GM12872 (cell line): Measurements from ENCODE around the gene SLC11A1.

Experiments
- CTCF ChIP-seq: IDR thresholded peaks from 3 replicates; pipeline ENCODE4 v1.5.1; 2011; ENCODE audit warnings: low read depth, mild to moderate bottlenecking, low read length, moderate library complexity; ENCODE audit not compliant: insufficient read depth

SLC11A1 gene

GRCh38 chr2:218399391-218400166 is 17.5 kb downstream of the SLC11A1 start, which contains the start of gene CTDSP1:
Gene CTDSP1, plus strand, starts transcription at chr2:218399868. Its CDS starts 223 bp downstream, at chr2:218400091.
- no peak for TF ChIP-seq CTCF

GRCh38 chr2:218400167-218400929 is 18.3 kb downstream of the SLC11A1 start:
- no peak for TF ChIP-seq CTCF

GRCh38 chr2:218400930-218401881 is 19.1 kb downstream of the SLC11A1 start:
- no peak for TF ChIP-seq CTCF

GRCh38 chr2:218401890-218402289 is 19.8 kb downstream of the SLC11A1 start:
- TF ChIP-seq CTCF = no peak

GRCh38 chr2:218402491-218402901 is 20.4 kb downstream of the SLC11A1 start:
- TF ChIP-seq CTCF = no peak

GRCh38 chr2:218402911-218403411 is 20.9 kb downstream of the SLC11A1 start:
- no peak for TF ChIP-seq CTCF

- no peak for TF ChIP-seq CTCF
These were observed 21.7 kb downstream of the SLC11A1 start for GRCh38 chr2:218403810-218404209.
